GM21786 (cell line): Measurements from ENCODE around the gene NHLRC3.
"Not testable (repeated sequence)": the region's sequence is repeated elsewhere in the genome, so short reads cannot be mapped to it uniquely, and the experiment has no call there.

Experiments
- ATAC-seq: cut with Tn5 transposase; IDR thresholded peaks from one replicate; pipeline ENCODE4 v1.9.1; 2021; ENCODE audit not compliant: unreplicated experiment

NHLRC3 gene

GRCh38 chr13:39040206-39040605 lies 1.9 kb downstream of the NHLRC3 start:
- ATAC-seq: no peak

DNA sequence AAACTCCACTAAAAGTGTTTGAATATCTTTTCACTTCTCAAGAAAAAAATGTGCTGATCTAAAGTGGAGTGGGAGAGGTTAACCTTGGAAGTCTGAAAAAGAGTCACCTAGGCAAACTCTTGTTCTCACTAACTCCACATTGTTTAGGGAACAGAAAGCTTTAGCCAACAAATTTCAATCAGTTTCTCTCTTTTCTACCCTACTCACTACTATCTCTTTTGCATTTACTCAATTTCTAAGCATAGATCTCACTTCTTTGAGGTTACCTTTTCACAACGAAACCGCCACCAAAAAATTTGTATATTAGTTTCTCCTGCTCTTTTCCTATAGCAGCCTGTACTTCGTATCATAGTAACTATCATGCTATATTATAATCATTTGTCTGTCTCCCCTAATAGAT lies 6.3 kb downstream of the NHLRC3 start:
- ATAC-seq: peak; percentile 76

GRCh38 chr13:39047560-39047959 lies 9.3 kb downstream of the NHLRC3 start:
- ATAC-seq: no peak

- ATAC-seq: no peak
Observed at GRCh38 chr13:39048806-39049205, 10.6 kb downstream of the NHLRC3 start.

DNA sequence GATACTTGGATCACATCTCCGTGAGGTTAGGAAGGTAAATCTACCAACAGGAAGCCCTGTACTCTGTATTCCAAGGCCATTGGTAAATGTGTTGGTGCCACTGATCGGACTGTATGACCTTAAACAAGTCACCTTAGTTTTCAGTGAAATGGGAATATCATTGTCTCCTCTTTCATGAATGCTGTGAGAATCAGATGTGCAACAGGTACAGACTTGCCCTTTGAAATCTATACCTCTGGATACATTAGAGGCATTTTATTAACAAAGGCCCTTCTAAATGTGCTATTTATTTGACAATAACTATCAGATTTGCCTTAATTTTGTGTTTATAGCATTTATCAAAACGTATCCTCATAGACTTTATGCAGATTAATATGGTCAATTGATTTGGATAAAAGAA lies 11.0 kb downstream of the NHLRC3 start:
- ATAC-seq: no peak

DNA sequence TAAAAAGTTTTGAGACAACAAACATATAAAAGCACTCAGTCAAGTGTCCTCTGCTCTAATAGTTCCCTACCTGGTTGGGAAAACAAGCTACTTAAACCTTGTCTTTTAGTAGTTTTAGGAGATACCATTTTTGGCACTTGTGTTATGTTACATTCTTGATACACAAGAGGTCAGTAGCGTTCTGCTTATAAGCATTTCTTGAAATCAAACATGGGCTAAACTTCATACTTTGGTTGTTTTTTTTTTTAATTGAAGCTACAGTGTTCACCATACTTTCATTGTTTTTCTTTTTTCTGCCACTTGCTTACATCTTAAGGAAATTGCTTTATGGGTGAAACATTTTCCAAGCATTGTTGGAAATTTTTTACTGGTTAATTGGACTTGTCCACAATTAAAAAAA lies 12.9 kb downstream of the NHLRC3 start:
- ATAC-seq: no peak

- no peak for ATAC-seq
Observed at GRCh38 chr13:39052944-39053343, 14.7 kb downstream of the NHLRC3 start.

- ATAC-seq: no peak
Observed at GRCh38 chr13:39054112-39054511, 15.9 kb downstream of the NHLRC3 start.

GRCh38 chr13:39056018-39056417 lies 17.8 kb downstream of the NHLRC3 start:
- ATAC-seq: no peak

- ATAC-seq: no peak
Observed at GRCh38 chr13:39058040-39058439, 19.8 kb downstream of the NHLRC3 start.

DNA sequence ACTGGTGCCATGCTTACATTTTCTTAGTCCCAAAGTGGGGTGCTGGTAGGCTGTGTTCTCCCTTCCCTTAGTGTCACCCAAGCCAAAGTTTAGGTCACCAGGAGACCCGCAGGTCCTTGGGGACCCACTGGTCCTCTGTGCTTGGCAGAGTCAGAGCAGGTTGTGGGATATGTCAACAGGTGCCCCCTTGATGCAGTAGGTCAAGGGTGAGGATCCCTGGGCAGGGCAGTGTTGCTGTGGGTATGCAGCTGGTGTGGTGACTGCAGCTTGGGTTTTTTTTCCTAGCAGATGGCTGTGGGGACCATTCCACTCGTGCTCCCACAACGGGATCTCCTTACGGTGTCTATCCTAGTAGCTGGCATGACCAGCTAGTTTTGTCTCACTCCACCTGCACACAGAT lies 23.7 kb downstream of the NHLRC3 start:
- no peak for ATAC-seq

DNA sequence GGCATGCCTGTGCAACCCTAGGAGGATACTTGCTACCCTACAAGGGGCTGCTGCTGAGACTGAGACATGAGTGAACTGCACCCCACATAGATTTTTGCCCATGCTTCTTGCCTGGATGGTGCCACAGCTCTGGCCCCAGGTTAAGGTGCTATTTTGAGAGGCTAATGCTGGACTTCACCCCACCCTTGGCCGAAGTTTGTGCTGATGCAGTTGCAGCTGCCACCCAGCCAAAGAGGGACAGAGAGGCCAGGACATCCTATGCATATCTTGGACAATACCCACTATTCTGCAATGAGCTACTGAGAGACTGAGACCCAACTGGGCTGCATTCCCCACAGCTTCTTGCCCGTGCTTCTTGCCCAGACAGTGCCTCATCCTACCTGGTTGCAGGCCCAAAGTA lies 34.6 kb downstream of the NHLRC3 start:
- no peak for ATAC-seq

GRCh38 chr13:39073983-39074382 lies 35.7 kb downstream of the NHLRC3 start:
- no peak for ATAC-seq

- not testable (repeated sequence) for ATAC-seq
Observed at GRCh38 chr13:39086251-39086945, 48.1 kb downstream of the NHLRC3 start.

DNA sequence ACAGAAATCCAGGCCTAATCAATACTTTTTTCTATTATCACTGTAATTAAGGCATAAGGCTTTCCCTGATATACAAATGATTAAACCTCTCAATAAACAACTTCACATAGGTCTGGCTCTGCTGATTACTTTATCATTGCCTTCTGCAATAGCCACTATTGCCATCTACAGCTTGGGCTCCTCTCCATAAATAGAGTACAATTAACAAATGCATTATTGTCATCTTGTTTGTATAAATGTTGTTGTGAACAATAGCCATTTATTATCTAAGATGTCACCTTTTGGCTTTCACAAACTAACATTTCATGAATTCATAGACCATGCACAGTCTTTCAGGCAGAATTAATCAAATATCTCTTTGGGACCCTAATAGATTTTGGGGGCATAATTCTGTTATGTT lies 53.3 kb downstream of the NHLRC3 start:
- no peak for ATAC-seq

DNA sequence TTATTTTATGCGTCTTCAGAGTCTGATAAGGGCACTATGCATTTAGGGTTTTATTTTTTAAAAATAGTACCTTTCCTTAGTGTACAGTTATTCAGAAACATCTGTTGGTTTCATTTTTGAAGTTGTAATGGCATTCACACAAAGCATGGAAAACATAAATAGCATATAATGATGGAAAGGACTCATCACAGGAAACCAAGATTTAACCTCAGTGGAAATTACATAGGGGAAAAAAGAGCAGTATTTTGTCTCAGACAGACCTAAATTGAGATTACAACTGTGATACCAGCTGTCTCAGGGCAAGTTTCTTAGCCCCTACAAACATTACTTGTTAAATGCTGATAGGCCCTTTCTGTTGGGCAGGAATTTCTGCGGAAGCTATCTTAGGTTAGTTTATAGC lies 57.2 kb downstream of the NHLRC3 start:
- no peak for ATAC-seq

DNA sequence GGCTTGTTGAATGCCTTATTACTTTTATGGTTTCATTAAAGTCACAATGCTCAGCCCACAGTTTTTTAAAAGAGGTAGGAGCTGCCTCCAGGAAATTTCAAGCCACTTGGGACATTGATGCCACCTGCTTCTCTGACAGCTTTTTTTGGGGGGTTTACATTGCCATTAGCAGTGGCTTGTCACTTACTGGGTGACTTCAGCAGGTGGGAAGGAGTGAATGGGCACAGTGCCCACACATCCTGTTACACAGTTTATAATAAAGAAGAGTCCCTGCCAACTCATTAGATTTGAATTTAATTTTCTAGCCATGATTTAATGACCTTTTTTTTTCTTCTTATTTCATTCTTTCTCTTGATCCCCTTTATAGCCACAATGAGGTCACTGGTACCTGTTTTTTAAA lies 61.0 kb downstream of the NHLRC3 start:
- no peak for ATAC-seq
